Neural progenitor cell (in vitro differentiated cells): Measurements from ENCODE around the gene NWD2. TPM values are rescaled to one million over a fixed set of nuclear protein-coding genes. Genes with fewer than 3 reads are reported as not detected.

Source experiments
- DNase-seq: peaks from one replicate; pipeline ENCODE4 v3.0.0-alpha.2; 2016; ENCODE audit warnings: low spot score
- H2AFZ ChIP-seq: fragments of 200-600 bp; sonication (generic); replicated peaks from 2 replicates; pipeline ENCODE4 v1.6.1; 2016; ENCODE audit warnings: antibody characterized with exemption
- H3F3A ChIP-seq: fragments of 200-600 bp; sonication (generic); 2 replicates; pipeline ENCODE4 v1.6.1; 2016; ENCODE audit warnings: antibody characterized with exemption, low read depth
- H3K27ac ChIP-seq: fragments of 200-600 bp; sonication (generic); 2 replicates; pipeline ENCODE4 v1.5.1; 2016; ENCODE audit warnings: mild to moderate bottlenecking
- H3K27me3 ChIP-seq: fragments of 200-600 bp; sonication (generic); 2 replicates; pipeline ENCODE4 v1.6.1; 2016; ENCODE audit warnings: mild to moderate bottlenecking, moderate library complexity
- H3K36me3 ChIP-seq: fragments of 200-600 bp; sonication (generic); 2 replicates; pipeline ENCODE4 v1.5.1; 2016
- H3K4me1 ChIP-seq: fragments of 200-600 bp; sonication (generic); 2 replicates; pipeline ENCODE4 v1.6.1; 2016; ENCODE audit warnings: mixed run types
- H3K4me2 ChIP-seq: fragments of 200-600 bp; sonication (generic); 2 replicates; pipeline ENCODE4 v1.6.1; 2016
- H3K4me3 ChIP-seq: fragments of 200-600 bp; sonication (generic); 2 replicates; pipeline ENCODE4 v1.5.1; 2016
- H3K79me2 ChIP-seq: fragments of 200-600 bp; sonication (generic); 2 replicates; pipeline ENCODE4 v1.6.1; 2016; ENCODE audit warnings: low read depth
- H3K9ac ChIP-seq: fragments of 200-600 bp; sonication (generic); 2 replicates; pipeline ENCODE4 v1.6.1; 2016
- H3K9me3 ChIP-seq: fragments of 200-600 bp; sonication (generic); 2 replicates; pipeline ENCODE4 v1.5.1; 2016; ENCODE audit warnings: low read depth
- H4K20me1 ChIP-seq: fragments of 200-600 bp; sonication (generic); 2 replicates; pipeline ENCODE4 v1.6.1; 2016; ENCODE audit warnings: low read depth
- H3K27ac Mint-ChIP-seq: 3 replicates; pipeline ENCODE4 v1.8.0; 2021; ENCODE audit warnings: mixed read lengths
- H3K27me3 Mint-ChIP-seq: 2 replicates; pipeline ENCODE4 v1.8.0; 2022; ENCODE audit warnings: low read depth, mild to moderate bottlenecking, inconsistent platforms, moderate library complexity, mixed read lengths; ENCODE audit not compliant: insufficient read depth
- H3K36me3 Mint-ChIP-seq: 3 replicates; pipeline ENCODE4 v1.8.0; 2021; ENCODE audit warnings: mixed read lengths
- H3K4me1 Mint-ChIP-seq: 3 replicates; pipeline ENCODE4 v1.8.0; 2021; ENCODE audit warnings: mixed read lengths
- H3K4me3 Mint-ChIP-seq: 3 replicates; pipeline ENCODE4 v1.8.0; 2021; ENCODE audit warnings: mild to moderate bottlenecking, moderate library complexity, mixed read lengths
- H3K9me3 Mint-ChIP-seq: 3 replicates; pipeline ENCODE4 v1.8.0; 2020; ENCODE audit warnings: mixed read lengths
- CTCF ChIP-seq: fragments of 200-600 bp; sonication (generic); IDR thresholded peaks from 2 replicates; pipeline ENCODE4 v1.5.1; 2017; ENCODE audit warnings: antibody characterized with exemption, mild to moderate bottlenecking
- EZH2 ChIP-seq: fragments of 200-600 bp; sonication (generic); IDR thresholded peaks from 2 replicates; pipeline ENCODE4 v1.6.1; 2017; ENCODE audit warnings: antibody characterized with exemption, mild to moderate bottlenecking, moderate library complexity
- EZH2phosphoT487 ChIP-seq: fragments of 200-600 bp; sonication (generic); IDR thresholded peaks from 2 replicates; pipeline ENCODE4 v1.6.1; 2017; ENCODE audit warnings: antibody characterized with exemption
- total RNA-seq: library from RNA; depleted of rRNA; stranded (reverse); fragments of >200 nt; gene quantifications from 2 replicates; pipeline ENCODE4 v1.2.3, GENCODE V29; 2015; ENCODE audit warnings: low replicate concordance

Gene NWD2
- total RNA-seq, 1 donor from 2014 or later, result not detected

GRCh38 chr4:37279121-37279520, 34.6 kb downstream of the NWD2 start:
- no peaks in the 10 kb centered on the region for H3K36me3 Mint-ChIP-seq
- Histone ChIP-seq H3F3A (no peaks in the 10 kb centered on the region), H3K27me3 (no peaks in the 10 kb centered on the region), H3K4me2 (no peak overlapping the region), H3K9me3 (no peaks in the 10 kb centered on the region), H3K4me1 (no peaks in the 10 kb centered on the region), H3K27ac (no peak overlapping the region), H3K79me2 (no peaks in the 10 kb centered on the region), H3K4me3 (no peak overlapping the region), H3K9ac (no peak overlapping the region), H2AFZ (no peak overlapping the region), H4K20me1 (no peaks in the 10 kb centered on the region), H3K36me3 (no peaks in the 10 kb centered on the region)
- DNase-seq, result no peak
- no peak overlapping the region for H3K4me3 Mint-ChIP-seq
- TF ChIP-seq EZH2phosphoT487, result no peak
- TF ChIP-seq CTCF, result no peak
- TF ChIP-seq EZH2, result no peak
- peaks cover 4% of the 10 kb centered on the region for H3K9me3 Mint-ChIP-seq
- H3K4me1 Mint-ChIP-seq, result no peaks in the 10 kb centered on the region
- no peak overlapping the region for H3K27ac Mint-ChIP-seq
- peaks cover 2% of the 10 kb centered on the region for H3K27me3 Mint-ChIP-seq

- Histone ChIP-seq H4K20me1 (no peaks in the 10 kb centered on the region), H3K27ac (no peak overlapping the region), H3K36me3 (no peaks in the 10 kb centered on the region), H3K4me3 (no peak overlapping the region), H3K79me2 (no peaks in the 10 kb centered on the region), H3K27me3 (no peaks in the 10 kb centered on the region), H3F3A (no peaks in the 10 kb centered on the region), H2AFZ (no peak overlapping the region), H3K9ac (no peak overlapping the region), H3K4me1 (no peaks in the 10 kb centered on the region), H3K9me3 (no peaks in the 10 kb centered on the region), H3K4me2 (no peak overlapping the region)
- H3K27ac Mint-ChIP-seq, result no peak overlapping the region
- no peaks in the 10 kb centered on the region for H3K4me1 Mint-ChIP-seq
- no peak overlapping the region for H3K4me3 Mint-ChIP-seq
- TF ChIP-seq EZH2phosphoT487 (no peak), EZH2 (no peak), CTCF (no peak)
- H3K9me3 Mint-ChIP-seq, result peaks cover 4% of the 10 kb centered on the region
- H3K36me3 Mint-ChIP-seq, result no peaks in the 10 kb centered on the region
- peaks cover 3% of the 10 kb centered on the region for H3K27me3 Mint-ChIP-seq
- DNase-seq, result no peak
Measured at GRCh38 chr4:37279894-37280592, 35.5 kb downstream of the NWD2 start.

GRCh38 chr4:37299468-37299867, 54.9 kb downstream of the NWD2 start:
- peaks cover 3% of the 10 kb centered on the region for H3K27me3 Mint-ChIP-seq
- Histone ChIP-seq H2AFZ (no peak overlapping the region), H3K4me1 (no peaks in the 10 kb centered on the region), H3F3A (no peaks in the 10 kb centered on the region), H3K4me3 (no peak overlapping the region), H3K27me3 (no peaks in the 10 kb centered on the region), H4K20me1 (no peaks in the 10 kb centered on the region), H3K36me3 (no peaks in the 10 kb centered on the region), H3K79me2 (no peaks in the 10 kb centered on the region), H3K9ac (no peak overlapping the region), H3K9me3 (no peaks in the 10 kb centered on the region), H3K27ac (no peak overlapping the region), H3K4me2 (no peak overlapping the region)
- no peaks in the 10 kb centered on the region for H3K4me1 Mint-ChIP-seq
- H3K36me3 Mint-ChIP-seq, result no peaks in the 10 kb centered on the region
- TF ChIP-seq CTCF (no peak), EZH2 (no peak), EZH2phosphoT487 (no peak)
- H3K27ac Mint-ChIP-seq, result no peak overlapping the region
- no peak for DNase-seq
- no peak overlapping the region for H3K4me3 Mint-ChIP-seq
- H3K9me3 Mint-ChIP-seq, result peaks cover 5% of the 10 kb centered on the region
